Liver (tissue), 9 donors: ENCODE measurements around the gene FGFR3. TPM values are rescaled to one million over a fixed set of nuclear protein-coding genes. Genes with fewer than 3 reads are reported as not detected.

Experiments used
- DNase-seq: peaks from one replicate; pipeline ENCODE4 v3.0.0-alpha.2; 2017; ENCODE audit warnings: low spot score
- H3K27ac ChIP-seq, 2 donors: one replicate each; pipeline ENCODE4 v1.7.0; 2013; ENCODE audit warnings: inconsistent platforms in 2 of 2, low read length in 2 of 2, control low read depth in 1 of 2, low read depth in 1 of 2, mild to moderate bottlenecking in 1 of 2
- H3K27me3 ChIP-seq, 4 donors: one replicate each; pipeline versions ENCODE4 v1.6.1 to v1.7.0; 2013; ENCODE audit warnings: low read length in 3 of 4, inconsistent platforms in 1 of 4, mild to moderate bottlenecking in 1 of 4, moderate library complexity in 1 of 4; ENCODE audit not compliant: control insufficient read depth in 4 of 4, insufficient read depth in 4 of 4
- H3K36me3 ChIP-seq, 4 donors: one replicate each; pipeline versions ENCODE4 v1.6.1 to v1.7.0; 2013; ENCODE audit warnings: low read length in 3 of 4, mild to moderate bottlenecking in 3 of 4, low read depth in 1 of 4, moderate library complexity in 1 of 4; ENCODE audit not compliant: control insufficient read depth in 4 of 4, insufficient read depth in 3 of 4
- H3K4me1 ChIP-seq, 4 donors: one replicate each; pipeline versions ENCODE4 v1.6.1 to v1.7.0; 2013; ENCODE audit warnings: low read length in 3 of 4, mild to moderate bottlenecking in 3 of 4, moderate library complexity in 1 of 4; ENCODE audit not compliant: control insufficient read depth in 4 of 4, insufficient read depth in 4 of 4
- H3K4me3 ChIP-seq, 3 donors: one replicate each; pipeline versions ENCODE4 v1.6.1 to v1.7.0; 2013; ENCODE audit warnings: low read length in 3 of 3, control low read depth in 1 of 3, low read depth in 1 of 3, mild to moderate bottlenecking in 1 of 3
- H3K9ac ChIP-seq, 2 donors: one replicate each; pipeline ENCODE4 v1.7.0; 2013; ENCODE audit warnings: low read length in 2 of 2, mild to moderate bottlenecking in 2 of 2, moderate library complexity in 2 of 2, control low read depth in 1 of 2, low read depth in 1 of 2
- H3K9me3 ChIP-seq, 4 donors: one replicate each; pipeline versions ENCODE4 v1.6.1 to v1.7.0; 2013; ENCODE audit warnings: low read length in 3 of 4; ENCODE audit not compliant: control insufficient read depth in 4 of 4
- EGR1 ChIP-seq, 2 donors: IDR thresholded peaks; 2 replicates each; pipeline ENCODE4 v1.6.1; 2016 to 2018; ENCODE audit warnings: antibody characterized with exemption in 2 of 2, low read depth in 2 of 2
- FOXA1 ChIP-seq: IDR thresholded peaks from 2 replicates; pipeline ENCODE4 v1.6.1; 2016; ENCODE audit warnings: antibody characterized with exemption
- FOXA2 ChIP-seq: IDR thresholded peaks from 2 replicates; pipeline ENCODE4 v1.6.1; 2016; ENCODE audit warnings: antibody characterized with exemption
- GABPA ChIP-seq, 2 donors: IDR thresholded peaks in 1 of 2; conservative IDR thresholded peaks in 1 of 2; 2 replicates each; pipeline ENCODE4 v1.6.1; 2016; ENCODE audit warnings: antibody characterized with exemption in 2 of 2, mild to moderate bottlenecking in 1 of 2, moderate library complexity in 1 of 2
- HNF4A ChIP-seq, 2 donors: conservative IDR thresholded peaks; 2 replicates each; pipeline ENCODE4 v1.6.1; 2016; ENCODE audit warnings: antibody characterized with exemption in 2 of 2, mild to moderate bottlenecking in 2 of 2
- HNF4G ChIP-seq: IDR thresholded peaks from 2 replicates; pipeline ENCODE4 v1.6.1; 2016; ENCODE audit warnings: antibody characterized with exemption
- JUND ChIP-seq, 2 donors: IDR thresholded peaks; 2 replicates each; pipeline ENCODE4 v1.6.1; 2016; ENCODE audit warnings: antibody characterized with exemption in 2 of 2
- MAX ChIP-seq: IDR thresholded peaks from 2 replicates; pipeline ENCODE4 v1.6.1; 2016; ENCODE audit warnings: antibody characterized with exemption
- NR2F2 ChIP-seq: IDR thresholded peaks from 2 replicates; pipeline ENCODE4 v1.6.1; 2016; ENCODE audit warnings: antibody characterized with exemption
- RAD21 ChIP-seq, 2 donors: IDR thresholded peaks; 2 replicates each; pipeline ENCODE4 v1.6.1; 2016; ENCODE audit warnings: antibody characterized with exemption in 2 of 2, mild to moderate bottlenecking in 2 of 2
- REST ChIP-seq: IDR thresholded peaks from 2 replicates; pipeline ENCODE4 v1.6.1; 2016; ENCODE audit warnings: antibody characterized with exemption, mild to moderate bottlenecking
- RXRA ChIP-seq, 2 donors: IDR thresholded peaks; 2 replicates each; pipeline ENCODE4 v1.6.1; 2017 to 2018; ENCODE audit warnings: antibody characterized with exemption in 2 of 2, mild to moderate bottlenecking in 1 of 2
- SP1 ChIP-seq: IDR thresholded peaks from 2 replicates; pipeline ENCODE4 v1.6.1; 2018; ENCODE audit warnings: antibody characterized with exemption, mild to moderate bottlenecking
- TAF1 ChIP-seq: conservative IDR thresholded peaks from 2 replicates; pipeline ENCODE4 v1.6.1; 2016; ENCODE audit warnings: antibody characterized with exemption, mild to moderate bottlenecking
- YY1 ChIP-seq: IDR thresholded peaks from 2 replicates; pipeline ENCODE4 v1.6.1; 2016; ENCODE audit warnings: antibody characterized with exemption, mild to moderate bottlenecking
- ZBTB33 ChIP-seq: IDR thresholded peaks from 2 replicates; pipeline ENCODE4 v1.6.1; 2016; ENCODE audit warnings: antibody characterized with exemption
- WGBS: extraction: QIAGEN DNeasy Blood & Tissue Kit; methylation state at CpG from one replicate; pipeline ENCODE4 v1.1.7; 2013; 5-methylcytosine and 5-hydroxymethylcytosine counted together
- polyA plus RNA-seq, 2 donors: library from polyadenylated mRNA; stranded (reverse) in 1 of 2; unstranded in 1 of 2; fragments of 200-250 nt in 1 of 2; fragments of >200 nt in 1 of 2; fragmentation: Nextera tagmentation in 1 of 2; extraction: Ambion mirVana in 1 of 2; gene quantifications; one replicate each; pipeline versions ENCODE4 v1.2.1 to v1.2.3, GENCODE V29; 2013 to 2015
- total RNA-seq, 2 donors: library from RNA; depleted of rRNA; stranded (reverse); fragments of >200 nt; gene quantifications; one replicate each; pipeline ENCODE4 v1.2.3, GENCODE V29; 2014
- TF ChIP-seq, protein P1 (sequence below): fragments of 150-350 bp; IDR thresholded peaks from 2 replicates; pipeline ENCODE4 v1.5.1; 2017; ENCODE audit warnings: improper control_type of control experiment, low read depth, low read length; ENCODE audit not compliant: missing input control
- TF ChIP-seq, protein P2 (sequence below): IDR thresholded peaks from 2 replicates; pipeline ENCODE4 v1.6.1; 2016; ENCODE audit warnings: antibody characterized with exemption
- donor health status: healthy.
- donor health status: healthy.
- donor health status: healthy.
- donor health status: healthy.
- donor health status: healthy.

Gene FGFR3
- total and polyA plus RNA-seq, 4 donors = 5.6 to 40.0 (median 29.1) TPM

DNA sequence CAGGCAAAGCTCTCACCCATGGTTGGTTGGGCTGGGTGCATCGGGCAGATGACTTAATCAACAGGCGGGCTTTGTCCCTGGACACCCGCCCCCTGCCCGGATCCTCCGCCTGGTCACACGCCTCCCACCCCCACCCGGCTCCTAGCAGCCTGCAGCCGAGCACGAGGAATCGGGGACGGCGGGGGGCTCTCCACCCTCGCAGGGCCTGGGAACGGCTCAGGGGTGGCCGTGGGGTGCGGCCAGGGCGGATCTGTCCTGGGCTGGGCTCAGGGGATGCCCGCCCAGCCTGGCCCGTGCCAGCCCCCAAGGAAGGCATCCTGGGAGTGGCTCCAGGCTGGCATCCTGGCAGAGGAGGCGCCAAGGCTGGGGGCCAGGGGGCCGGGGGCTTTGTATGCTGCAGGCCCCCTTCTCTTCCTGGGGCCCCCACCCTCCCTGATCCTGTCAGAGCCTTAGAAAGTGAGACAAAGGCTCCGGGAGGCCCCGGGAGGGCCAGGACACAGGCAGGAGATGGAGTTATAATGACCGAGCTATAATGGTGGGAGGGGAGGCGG lies 32.5 kb upstream of the FGFR3 start:
- TF ChIP-seq REST (no peak), FOXA2 (no peak), FOXA1 (no peak), MAX (no peak), RXRA (IDR thresholded peaks at IDR 0.05) (no peak), HNF4A (conservative IDR thresholded peaks at IDR 0.05) (no peak), EGR1 (IDR thresholded peaks at IDR 0.05; ENCODE audit: low read depth in 2 of 2) (no peak), NR2F2 (no peak), TAF1 (no peak), JUND (IDR thresholded peaks at IDR 0.05) (no peak), ZBTB33 (no peak), YY1 (no peak), RAD21 (IDR thresholded peaks at IDR 0.05) (no peak), HNF4G (no peak), SP1 (no peak), GABPA (IDR thresholded peaks at IDR 0.05 in 1 of 2, conservative IDR thresholded peaks at IDR 0.05 in 1 of 2) (no peak)
- TF ChIP-seq, protein P1, sequence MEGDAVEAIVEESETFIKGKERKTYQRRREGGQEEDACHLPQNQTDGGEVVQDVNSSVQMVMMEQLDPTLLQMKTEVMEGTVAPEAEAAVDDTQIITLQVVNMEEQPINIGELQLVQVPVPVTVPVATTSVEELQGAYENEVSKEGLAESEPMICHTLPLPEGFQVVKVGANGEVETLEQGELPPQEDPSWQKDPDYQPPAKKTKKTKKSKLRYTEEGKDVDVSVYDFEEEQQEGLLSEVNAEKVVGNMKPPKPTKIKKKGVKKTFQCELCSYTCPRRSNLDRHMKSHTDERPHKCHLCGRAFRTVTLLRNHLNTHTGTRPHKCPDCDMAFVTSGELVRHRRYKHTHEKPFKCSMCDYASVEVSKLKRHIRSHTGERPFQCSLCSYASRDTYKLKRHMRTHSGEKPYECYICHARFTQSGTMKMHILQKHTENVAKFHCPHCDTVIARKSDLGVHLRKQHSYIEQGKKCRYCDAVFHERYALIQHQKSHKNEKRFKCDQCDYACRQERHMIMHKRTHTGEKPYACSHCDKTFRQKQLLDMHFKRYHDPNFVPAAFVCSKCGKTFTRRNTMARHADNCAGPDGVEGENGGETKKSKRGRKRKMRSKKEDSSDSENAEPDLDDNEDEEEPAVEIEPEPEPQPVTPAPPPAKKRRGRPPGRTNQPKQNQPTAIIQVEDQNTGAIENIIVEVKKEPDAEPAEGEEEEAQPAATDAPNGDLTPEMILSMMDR = no peak
- TF ChIP-seq, protein P2, sequence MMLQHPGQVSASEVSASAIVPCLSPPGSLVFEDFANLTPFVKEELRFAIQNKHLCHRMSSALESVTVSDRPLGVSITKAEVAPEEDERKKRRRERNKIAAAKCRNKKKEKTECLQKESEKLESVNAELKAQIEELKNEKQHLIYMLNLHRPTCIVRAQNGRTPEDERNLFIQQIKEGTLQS = no peak
- DNase-seq = no peak
- Histone ChIP-seq H3K27me3 (no peaks in the 10 kb centered on the region), H3K4me3 (no peak overlapping the region), H3K27ac (no peak overlapping the region), H3K36me3 (no peaks in the 10 kb centered on the region), H3K9ac (no peak overlapping the region), H3K9me3 (no peaks in the 10 kb centered on the region), H3K4me1 (peaks cover 0 to 5% (median 2%) of the 10 kb centered on the region in 4 donors)
- WGBS = 58% methylated on average over 25 of the region's 25 CpGs
